ENCODE results near the gene LSAMP.

- TF ChIP-seq POLR2AphosphoS5 (IDR thresholded peaks at IDR 0.05; ENCODE audit: low read depth, low read length) (no peak), PAX5 (IDR thresholded peaks at IDR 0.05; ENCODE audit: insufficient read depth, low read length, severe bottlenecking) (no peak)
Measured at GRCh38 chr3:115848641-115849040, 596.6 kb downstream of the LSAMP start.

Data from GM12891 (cell line).